Activated T-cell treated with anti-CD3 and anti-CD28 coated beads for 4 hours (primary cell): ENCODE results near the gene CAMK1D.
"Not testable (repeated sequence)": the region's sequence is repeated elsewhere in the genome, so short reads cannot be mapped to it uniquely, and the experiment has no call there.

ENCODE experiments used
- DNase-seq: peaks from one replicate; pipeline ENCODE4 v3.0.0-alpha.2; 2020

The CAMK1D gene

GRCh38 chr10:12476656-12477055 is 127.3 kb downstream of the CAMK1D start:
- no peak for DNase-seq

- DNase-seq: no peak
Measured at GRCh38 chr10:12479437-12479844, 130.1 kb downstream of the CAMK1D start.

- DNase-seq: no peak
Measured at GRCh38 chr10:12479924-12480323, 130.6 kb downstream of the CAMK1D start.

DNA sequence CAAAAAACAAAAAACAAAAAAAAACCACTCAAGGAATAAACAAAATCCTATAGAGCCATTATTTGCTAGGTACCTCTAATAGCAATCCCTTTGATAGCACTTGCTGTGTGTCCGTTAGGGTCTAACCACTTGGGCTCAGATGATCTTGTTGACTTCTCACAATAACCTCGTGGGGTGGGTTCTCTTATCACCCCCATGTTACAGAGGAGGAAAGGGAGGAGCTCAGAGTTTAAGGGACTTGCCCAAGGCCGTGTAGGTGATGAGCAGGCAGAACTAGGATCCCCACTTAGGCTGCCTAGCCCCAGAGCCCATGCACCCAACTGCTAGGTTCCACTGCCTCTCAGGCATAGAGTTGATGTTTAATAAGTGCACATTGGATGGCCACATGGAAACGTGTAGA is 131.1 kb downstream of the CAMK1D start:
- no peak for DNase-seq

DNA sequence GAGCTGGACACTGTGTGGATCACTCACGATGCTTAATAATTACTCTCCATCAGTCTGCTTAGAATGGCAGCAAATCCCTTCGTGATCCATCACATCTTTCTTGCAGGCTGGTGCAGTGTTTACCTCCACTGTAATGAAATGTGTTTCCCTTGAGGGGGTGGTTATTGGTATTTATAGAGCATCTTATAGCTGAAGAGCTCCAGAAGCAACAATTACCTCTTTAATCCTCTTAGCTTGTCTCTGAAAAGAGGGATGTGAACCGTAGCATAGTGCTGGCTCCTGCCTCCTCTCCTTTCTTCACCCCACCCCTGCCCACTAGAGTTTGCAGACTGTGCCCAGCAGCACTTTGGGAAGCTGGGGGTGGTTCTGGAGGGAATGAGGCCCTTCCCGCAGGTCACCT is 132.6 kb downstream of the CAMK1D start:
- no peak for DNase-seq

GRCh38 chr10:12482587-12482986 is 133.2 kb downstream of the CAMK1D start:
- DNase-seq: no peak

DNA sequence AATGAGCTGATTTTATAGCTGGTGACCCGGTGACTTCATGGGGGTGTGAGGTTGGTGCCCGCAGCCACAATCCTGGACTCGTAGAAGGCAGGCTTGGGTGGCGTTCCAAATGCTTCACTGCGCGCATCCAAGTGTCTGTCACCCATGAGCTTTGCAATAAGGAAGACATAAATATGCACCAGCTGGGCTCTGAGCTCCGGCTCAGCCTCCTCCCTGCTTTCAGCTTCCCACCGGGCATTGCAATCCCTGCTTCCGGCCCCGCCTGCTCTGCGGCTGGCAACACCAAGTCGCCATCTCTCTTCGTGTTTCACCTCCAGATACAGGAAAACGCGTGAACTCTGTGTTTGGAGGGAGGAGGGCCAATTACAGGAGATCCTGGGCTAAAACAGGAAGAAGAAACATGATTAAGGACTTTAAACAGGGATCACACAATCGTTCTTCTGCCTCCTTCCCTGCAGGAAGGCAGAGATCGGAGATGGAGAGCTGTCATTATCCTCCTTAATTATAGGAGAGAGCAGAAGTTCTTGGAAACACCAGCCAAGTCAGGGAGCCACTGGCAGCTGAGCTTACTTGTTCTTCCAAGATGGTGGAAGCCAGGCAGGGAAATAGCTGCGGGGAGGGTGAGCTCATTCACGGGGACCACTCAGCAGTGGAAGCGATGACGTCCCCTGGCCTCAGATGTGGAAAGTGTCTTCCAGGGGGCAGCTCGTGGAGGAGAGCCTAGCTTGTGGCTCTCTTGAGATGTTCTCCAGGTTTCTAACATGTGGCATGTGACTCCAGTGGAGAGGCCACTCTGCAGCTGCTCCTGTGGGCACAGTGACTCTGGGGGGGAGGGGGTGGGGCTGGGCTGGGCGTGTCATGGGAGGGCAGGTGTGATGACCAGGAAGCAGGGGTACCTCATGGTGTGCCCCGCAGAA is 134.9 kb downstream of the CAMK1D start:
- no peak for DNase-seq

DNA sequence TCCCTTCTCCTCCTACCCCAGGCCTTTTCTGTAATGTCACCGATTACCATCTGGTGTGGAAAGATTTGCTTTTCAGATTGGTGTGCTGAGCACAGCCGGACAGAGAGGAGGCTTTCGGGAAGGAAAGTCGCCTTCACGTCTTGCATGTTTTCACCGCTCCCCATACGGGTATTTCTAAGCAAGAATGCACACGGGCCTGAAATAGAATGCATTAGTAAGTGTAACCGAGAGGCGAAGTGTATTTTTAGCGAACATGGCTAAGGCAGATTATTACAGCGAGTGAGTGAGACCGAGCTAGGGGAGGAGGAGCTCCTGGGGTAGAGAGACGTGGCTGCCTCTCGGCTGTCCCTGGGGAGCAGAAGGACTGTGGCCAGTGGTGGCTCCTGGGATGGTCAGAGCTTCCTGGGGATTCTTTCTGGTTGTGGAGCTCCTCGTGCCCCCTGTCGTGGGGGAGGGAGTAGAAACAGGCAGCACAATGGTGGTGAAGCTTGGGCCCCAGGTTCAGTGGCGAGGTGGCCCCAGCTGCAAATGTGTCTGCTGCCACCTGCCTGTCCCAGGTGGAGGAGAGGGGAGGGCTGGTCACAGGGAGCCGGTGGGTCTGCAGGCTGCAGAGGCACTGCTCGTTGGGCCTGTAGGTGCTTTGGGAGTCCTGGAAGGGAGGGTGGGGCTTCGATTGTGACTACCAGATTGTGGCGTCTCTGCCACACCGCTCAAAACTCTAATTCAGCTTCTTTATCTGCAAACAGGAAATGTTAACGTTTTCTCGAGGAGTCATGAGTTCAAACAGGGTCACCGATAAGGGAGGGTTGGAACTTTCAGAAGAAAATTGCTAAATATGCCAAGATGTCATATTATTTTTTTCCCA is 135.8 kb downstream of the CAMK1D start:
- DNase-seq: peak; percentile 6

DNA sequence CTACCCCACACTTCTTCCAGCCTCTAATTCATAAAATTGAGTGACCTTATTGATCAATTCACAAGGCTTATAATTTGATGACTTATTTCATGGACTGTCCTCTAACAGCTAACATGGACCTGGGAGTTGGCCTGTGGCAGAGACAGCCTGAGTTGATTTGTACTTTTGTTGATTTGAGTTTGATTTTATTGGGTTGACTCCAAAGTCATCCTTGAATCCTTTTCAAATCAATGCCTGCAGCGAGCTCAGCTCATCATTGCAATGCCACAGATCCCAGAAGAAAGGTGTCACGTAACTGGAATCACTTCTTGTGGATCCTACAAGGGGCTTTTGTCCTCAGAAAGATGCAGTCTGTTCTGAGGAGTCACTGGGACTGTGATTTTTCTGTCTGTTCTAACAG is 138.0 kb downstream of the CAMK1D start:
- DNase-seq: no peak

DNA sequence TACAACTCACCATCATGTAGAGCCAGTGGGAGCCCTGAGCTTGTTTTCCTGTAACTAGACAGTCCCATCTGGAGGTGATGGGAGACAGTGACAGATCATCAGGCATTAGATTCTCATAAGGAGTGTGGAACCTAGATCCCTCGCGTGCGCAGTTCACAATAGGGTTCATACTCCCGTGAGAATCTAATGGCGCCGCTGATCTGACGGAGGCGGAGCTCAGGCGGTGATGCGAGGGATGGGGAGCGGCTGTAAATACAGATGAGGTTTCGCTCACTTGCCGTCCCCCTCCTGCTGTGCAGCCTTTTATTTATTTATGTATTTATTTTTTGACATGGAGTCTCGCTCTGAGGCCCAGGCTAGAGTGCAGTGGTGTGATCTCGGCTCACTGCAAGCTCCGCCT is 139.3 kb downstream of the CAMK1D start:
- no peak for DNase-seq

DNA sequence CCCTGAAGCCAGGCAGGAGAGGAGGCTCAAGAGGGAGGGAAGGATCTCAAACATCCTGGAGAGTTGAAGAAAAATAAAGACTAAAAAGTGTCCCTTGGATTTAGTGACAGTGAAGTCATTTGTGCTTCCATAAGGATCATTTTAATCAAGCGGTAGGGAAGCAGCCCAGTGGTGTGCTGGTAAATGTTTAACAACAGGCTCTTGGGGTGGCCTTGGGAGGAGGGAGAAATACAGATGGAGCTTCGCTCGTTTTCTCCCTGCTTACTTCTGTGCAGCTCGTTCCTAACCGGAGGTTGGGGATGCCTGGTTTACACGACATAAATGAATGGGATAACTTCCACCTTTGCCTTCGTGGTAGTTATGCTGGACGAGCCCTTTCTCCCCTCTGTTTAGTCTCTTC is 140.0 kb downstream of the CAMK1D start:
- DNase-seq: no peak

GRCh38 chr10:12489806-12490205 is 140.5 kb downstream of the CAMK1D start:
- DNase-seq: no peak

GRCh38 chr10:12490963-12491362 is 141.6 kb downstream of the CAMK1D start:
- no peak for DNase-seq

DNA sequence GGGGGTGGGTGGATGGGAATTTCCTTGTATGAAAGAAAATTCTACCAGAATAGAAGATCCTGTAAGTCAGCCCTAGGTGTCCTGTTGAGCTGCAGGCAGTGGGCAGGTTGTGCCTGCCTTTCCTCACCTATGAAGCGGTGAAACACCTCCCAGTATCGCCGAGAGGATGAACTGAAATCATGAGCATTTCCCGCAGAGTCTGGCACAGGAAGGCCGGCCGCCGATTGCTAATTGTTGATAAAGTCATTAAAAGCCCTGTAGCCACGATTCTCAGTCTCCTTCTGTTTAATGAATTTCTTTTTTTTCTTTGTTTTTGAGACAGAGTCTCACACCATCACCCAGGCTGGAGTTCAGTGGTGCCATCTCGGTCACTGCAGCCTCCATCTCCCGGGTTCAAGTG is 142.1 kb downstream of the CAMK1D start:
- no peak for DNase-seq

DNA sequence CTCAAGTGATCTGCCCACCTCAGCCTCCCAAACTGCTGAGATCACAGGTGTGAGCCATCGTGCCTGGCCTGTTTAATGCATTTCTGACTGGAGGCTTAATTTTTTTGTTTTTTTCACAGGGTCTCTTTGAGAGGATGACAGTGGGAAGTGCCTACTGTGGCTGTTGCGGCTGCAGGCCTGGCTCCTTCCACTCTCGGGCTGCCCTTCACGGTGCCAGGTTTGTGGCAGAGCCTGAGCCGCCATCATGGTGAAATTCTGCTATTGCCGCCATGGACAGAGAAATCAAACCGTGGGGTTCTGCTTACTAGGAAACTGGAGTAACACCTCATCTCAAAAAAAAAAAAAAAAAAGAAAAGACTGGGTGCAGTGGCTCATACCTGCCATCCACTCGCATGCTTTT is 142.7 kb downstream of the CAMK1D start:
- DNase-seq: no peak

DNA sequence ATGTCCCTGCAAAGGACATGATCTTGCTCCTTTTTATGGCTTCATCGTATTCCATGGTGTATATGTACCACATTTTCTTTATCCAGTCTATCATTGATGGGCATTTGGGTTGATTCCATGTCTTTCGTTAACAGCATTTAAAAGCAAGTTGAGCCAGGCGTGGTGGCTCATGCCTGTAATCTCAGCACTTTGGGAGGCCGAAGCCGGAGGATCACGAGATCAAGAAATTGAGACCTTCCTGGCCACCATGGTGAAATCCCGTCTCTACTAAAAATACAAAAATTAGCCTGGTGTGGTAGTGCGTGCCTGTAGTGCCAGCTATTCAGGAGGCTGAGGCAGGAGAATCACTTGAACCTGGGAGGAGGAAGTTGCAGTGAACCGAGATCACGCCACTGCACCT is 147.7 kb downstream of the CAMK1D start:
- not testable (repeated sequence) for DNase-seq

DNA sequence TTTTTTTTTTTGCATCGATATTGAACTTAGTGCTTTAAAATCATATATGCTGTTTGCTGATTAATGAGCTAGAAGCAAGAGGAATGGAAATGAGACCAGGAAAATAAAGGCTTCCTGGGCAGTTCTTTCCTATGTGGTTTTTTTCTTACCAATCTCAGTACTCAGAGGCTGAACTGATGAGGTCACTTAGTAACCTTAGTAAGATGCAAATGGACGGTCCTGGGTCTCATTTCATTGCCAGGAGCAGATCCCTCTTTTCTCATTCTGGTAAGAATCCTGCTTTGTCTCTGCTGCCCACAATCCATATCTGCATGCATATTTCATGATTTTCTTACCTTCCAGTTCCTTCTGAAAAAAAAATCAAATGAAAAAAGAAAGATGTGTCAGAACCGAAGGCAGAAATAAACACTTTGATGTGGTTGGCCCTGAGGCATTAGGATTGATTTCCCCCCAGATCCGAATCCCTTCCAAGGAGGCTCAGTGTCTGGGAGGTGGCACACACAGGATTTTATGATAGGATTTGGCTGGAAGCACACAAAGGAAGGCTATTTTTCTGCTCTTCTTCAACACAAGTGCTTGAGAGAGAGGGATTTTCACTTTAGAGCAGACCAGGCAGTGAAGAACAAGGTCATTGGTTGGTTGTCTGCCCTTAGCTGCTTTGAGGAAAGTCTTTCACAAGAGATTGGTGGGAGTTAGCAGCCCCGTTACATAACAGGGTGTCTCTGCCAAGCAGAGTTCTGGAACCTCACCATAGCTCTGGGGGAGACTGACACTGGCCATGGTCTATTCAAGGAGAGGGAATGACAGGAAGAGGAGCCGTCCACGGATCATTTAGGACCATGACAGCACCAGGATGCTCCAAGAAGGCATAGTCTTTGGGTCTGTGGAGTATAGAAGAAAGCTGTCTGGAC is 150.0 kb downstream of the CAMK1D start:
- DNase-seq: no peak

DNA sequence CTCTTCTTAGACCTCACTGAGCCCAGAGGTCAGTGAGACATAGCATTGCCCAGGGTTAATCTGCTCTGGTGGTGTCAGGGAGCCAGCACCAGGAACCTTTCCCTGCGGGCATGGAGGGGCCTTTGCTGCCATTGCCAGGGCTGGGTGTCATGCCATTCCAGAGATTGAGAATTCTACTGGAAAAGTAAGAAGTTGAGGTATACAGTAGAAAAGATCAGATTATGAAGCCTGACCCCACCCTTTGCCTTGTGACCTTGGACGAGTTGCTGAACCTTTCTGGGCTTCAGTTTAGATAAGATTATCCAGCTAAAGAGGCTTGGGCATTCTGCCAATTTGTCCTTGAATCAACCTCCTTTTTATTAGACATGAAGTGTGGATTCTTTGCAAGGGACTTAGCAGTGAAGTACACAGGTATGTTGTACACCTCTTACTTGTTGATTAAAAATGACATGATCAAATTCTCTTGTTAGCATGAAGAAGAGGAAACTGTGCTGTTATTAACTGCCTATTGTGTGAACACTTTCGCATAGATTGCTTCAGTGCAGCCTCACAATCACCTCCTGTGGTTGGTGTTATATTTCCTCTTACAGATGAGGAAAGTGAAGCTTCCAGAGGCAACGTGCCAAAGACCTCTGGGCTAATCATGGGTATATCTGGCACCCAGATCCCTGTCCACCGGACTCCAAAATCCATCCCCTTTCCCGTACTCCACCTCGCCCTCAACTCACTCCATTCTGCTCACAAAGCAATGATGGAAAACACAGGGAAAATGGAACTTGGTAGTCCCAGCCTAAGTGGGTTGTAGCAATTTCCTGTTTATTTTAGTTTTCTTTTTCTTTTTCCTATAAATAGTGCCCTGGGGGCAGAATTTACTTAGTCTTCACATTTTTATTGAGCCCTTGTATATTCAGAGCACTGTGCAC is 151.3 kb downstream of the CAMK1D start:
- DNase-seq: no peak

GRCh38 chr10:12501324-12501723 is 152.0 kb downstream of the CAMK1D start:
- no peak for DNase-seq

- no peak for DNase-seq
Measured at GRCh38 chr10:12501841-12502525, 152.6 kb downstream of the CAMK1D start.
